ENCODE results near the gene ITGA2B.

- no peak for TF ChIP-seq CTCF (IDR thresholded peaks at IDR 0.05)
- no peak for TF ChIP-seq POLR2AphosphoS5 (IDR thresholded peaks at IDR 0.05)
- no peak for TF ChIP-seq POLR2A (IDR thresholded peaks at IDR 0.05)
These were observed at the start of gene ITGA2B for GRCh38 chr17:44389281-44389680.

Measured in upper lobe of left lung (tissue), 4 donors.